Immature natural killer cell (primary cell): Measurements from ENCODE around the gene CTNNA3. TPM values are rescaled to one million over a fixed set of nuclear protein-coding genes. Genes with fewer than 3 reads are reported as not detected.

Experiments used
- DNase-seq, 3 donors: peaks; one replicate each; pipeline ENCODE4 v3.0.0; 2022; ENCODE audit warnings: mixed read lengths in 1 of 3
- H3K27ac Mint-ChIP-seq, 6 donors: one replicate each; pipeline ENCODE4 v1.8.0; 2020; ENCODE audit warnings: mixed read lengths in 6 of 6, mild to moderate bottlenecking in 5 of 6, inconsistent platforms in 4 of 6, moderate library complexity in 3 of 6
- H3K27me3 Mint-ChIP-seq, 3 donors: one replicate each; pipeline ENCODE4 v1.8.0; 2020 to 2021; ENCODE audit warnings: low read depth in 3 of 3, mild to moderate bottlenecking in 3 of 3, mixed read lengths in 3 of 3, moderate library complexity in 3 of 3, inconsistent platforms in 1 of 3
- H3K36me3 Mint-ChIP-seq, 3 donors: one replicate each; pipeline ENCODE4 v1.8.0; 2020; ENCODE audit warnings: mixed read lengths in 3 of 3, inconsistent platforms in 2 of 3, mild to moderate bottlenecking in 2 of 3
- H3K4me1 Mint-ChIP-seq, 2 donors: one replicate each; pipeline ENCODE4 v1.8.0; 2020; ENCODE audit warnings: inconsistent platforms in 2 of 2, mild to moderate bottlenecking in 2 of 2, mixed read lengths in 2 of 2, moderate library complexity in 1 of 2
- H3K4me3 Mint-ChIP-seq, 5 donors: one replicate each; pipeline ENCODE4 v1.8.0; 2020; ENCODE audit warnings: mild to moderate bottlenecking in 5 of 5, mixed read lengths in 5 of 5, inconsistent platforms in 3 of 5, moderate library complexity in 3 of 5
- H3K9me3 Mint-ChIP-seq, 6 donors: one replicate each; pipeline ENCODE4 v1.8.0; 2020; ENCODE audit warnings: mild to moderate bottlenecking in 6 of 6, mixed read lengths in 6 of 6, inconsistent platforms in 4 of 6, moderate library complexity in 3 of 6
- polyA plus RNA-seq, 3 donors: library from polyadenylated mRNA; unstranded; fragments of 300-500 nt; fragmentation: Illumina TruSeq; gene quantifications; one replicate each; pipeline ENCODE4 v1.2.3, GENCODE V29; 2021

CTNNA3 gene
- polyA plus RNA-seq, 3 donors from 2014 or later, result not detected

DNA sequence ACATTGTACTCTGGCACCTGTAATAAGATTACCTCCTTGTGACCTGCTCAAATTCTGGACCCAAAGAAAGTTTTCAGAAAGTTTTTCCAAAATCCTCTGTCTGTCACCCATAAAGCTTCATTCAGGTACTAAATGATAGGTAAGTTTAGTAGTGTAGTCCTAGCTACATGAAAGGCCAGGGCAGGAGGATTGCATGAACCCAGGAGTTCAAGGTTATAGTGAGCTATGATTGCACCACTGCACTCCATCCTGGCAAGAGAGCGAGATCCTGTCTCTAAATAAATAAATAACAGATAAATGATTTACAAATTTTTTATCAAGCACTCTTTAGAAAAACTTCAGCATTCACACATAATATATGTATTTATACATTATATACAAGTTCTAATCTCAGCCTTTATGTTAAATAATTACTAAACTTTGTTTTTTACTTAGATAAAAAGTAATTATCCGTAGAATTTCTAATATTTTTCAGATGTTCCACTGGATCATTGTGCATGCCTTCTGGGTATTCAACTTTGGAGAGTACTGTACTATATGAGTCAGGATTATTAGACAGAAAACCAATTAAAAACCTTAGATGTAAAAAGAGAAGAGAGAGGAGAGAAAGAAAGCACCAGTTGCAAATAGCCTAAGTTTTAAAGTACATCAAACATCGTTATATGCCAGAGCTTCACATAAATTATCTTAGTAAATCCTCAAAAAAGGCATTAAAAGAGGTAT lies 407.1 kb downstream of the CTNNA3 start:
- H3K9me3 Mint-ChIP-seq, result peaks cover 0 to 15% (median 4%) of the 10 kb centered on the region in 6 donors
- DNase-seq, result no peak
- no peaks in the 10 kb centered on the region for H3K36me3 Mint-ChIP-seq
- peaks cover 0 to under 1% (median 0%) of the 10 kb centered on the region in 3 donors for H3K27me3 Mint-ChIP-seq
- no peaks in the 10 kb centered on the region for H3K4me1 Mint-ChIP-seq
- H3K4me3 Mint-ChIP-seq, result no peak overlapping the region
- H3K27ac Mint-ChIP-seq, result no peak overlapping the region

GRCh38 chr10:67284589-67284988 lies 411.4 kb downstream of the CTNNA3 start:
- H3K4me3 Mint-ChIP-seq, result no peak overlapping the region
- no peak overlapping the region for H3K27ac Mint-ChIP-seq
- peaks cover 0 to 2% (median 1%) of the 10 kb centered on the region in 3 donors for H3K27me3 Mint-ChIP-seq
- H3K4me1 Mint-ChIP-seq, result no peaks in the 10 kb centered on the region
- no peak for DNase-seq
- H3K9me3 Mint-ChIP-seq, result peaks cover 0 to 18% (median 5%) of the 10 kb centered on the region in 6 donors
- no peaks in the 10 kb centered on the region for H3K36me3 Mint-ChIP-seq

- Mint-ChIP-seq H3K9me3 (peaks cover 0 to 11% (median 5%) of the 10 kb centered on the region in 6 donors), H3K27ac (no peak overlapping the region), H3K4me1 (no peaks in the 10 kb centered on the region), H3K27me3 (peaks cover 0 to 2% (median 1%) of the 10 kb centered on the region in 3 donors), H3K36me3 (no peaks in the 10 kb centered on the region), H3K4me3 (no peak overlapping the region)
- no peak for DNase-seq
Measured at GRCh38 chr10:67282871-67283270, 413.1 kb downstream of the CTNNA3 start.

DNA sequence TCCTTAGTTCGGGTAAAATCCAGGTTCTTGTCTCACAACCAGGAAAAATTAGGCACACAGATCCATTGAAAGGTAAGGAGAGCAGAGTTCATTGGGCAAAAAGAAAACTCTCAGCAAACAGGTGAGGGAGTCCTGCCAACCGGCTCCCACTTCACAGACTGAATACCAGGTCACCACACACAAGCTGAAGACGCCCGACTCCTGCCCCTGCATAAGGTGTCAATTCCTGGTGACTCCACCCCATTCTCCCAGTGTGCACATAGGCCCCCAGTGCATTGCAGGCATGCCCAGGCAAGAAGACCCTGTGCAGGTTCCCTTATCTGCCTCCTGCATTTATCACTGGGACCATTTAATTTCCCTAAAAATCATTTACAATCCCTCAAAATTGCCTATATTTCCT lies 415.6 kb downstream of the CTNNA3 start:
- Mint-ChIP-seq H3K27me3 (peaks cover 0 to 2% (median 1%) of the 10 kb centered on the region in 3 donors), H3K27ac (no peak overlapping the region), H3K36me3 (no peaks in the 10 kb centered on the region), H3K4me3 (no peak overlapping the region), H3K4me1 (no peaks in the 10 kb centered on the region), H3K9me3 (peaks cover 0 to 9% (median 5%) of the 10 kb centered on the region in 6 donors)
- no peak for DNase-seq

- no peak overlapping the region for H3K27ac Mint-ChIP-seq
- DNase-seq, result no peak
- no peak overlapping the region for H3K4me3 Mint-ChIP-seq
- no peaks in the 10 kb centered on the region for H3K27me3 Mint-ChIP-seq
- no peaks in the 10 kb centered on the region for H3K4me1 Mint-ChIP-seq
- H3K9me3 Mint-ChIP-seq, result peaks cover 0 to 7% (median 3%) of the 10 kb centered on the region in 6 donors
- no peaks in the 10 kb centered on the region for H3K36me3 Mint-ChIP-seq
Measured at GRCh38 chr10:67277402-67277801, 418.6 kb downstream of the CTNNA3 start.

DNA sequence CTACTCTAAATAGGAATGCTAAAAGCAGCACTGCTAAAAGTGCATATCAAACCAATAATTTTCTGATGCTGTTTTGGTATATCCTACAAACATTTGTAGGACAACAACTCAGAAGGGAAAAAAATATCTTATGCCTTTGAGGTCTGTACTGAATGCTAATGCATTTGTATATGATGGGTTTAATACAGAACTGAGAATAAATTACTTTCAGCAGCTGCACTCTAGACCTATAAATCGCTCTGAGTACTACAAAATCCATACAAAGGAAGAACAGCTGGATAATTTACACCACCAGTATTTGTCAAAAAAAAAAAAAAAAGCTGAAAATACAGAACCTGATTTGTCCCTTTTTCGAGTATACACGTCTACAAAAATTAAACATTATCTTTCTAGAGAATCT lies 426.2 kb downstream of the CTNNA3 start:
- Mint-ChIP-seq H3K27me3 (no peaks in the 10 kb centered on the region), H3K4me1 (no peaks in the 10 kb centered on the region), H3K36me3 (no peaks in the 10 kb centered on the region), H3K27ac (no peak overlapping the region), H3K4me3 (no peak overlapping the region), H3K9me3 (peaks cover 0 to 4% (median 2%) of the 10 kb centered on the region in 6 donors)
- DNase-seq, result no peak

- DNase-seq, result no peak
- Mint-ChIP-seq H3K36me3 (no peaks in the 10 kb centered on the region), H3K27me3 (no peaks in the 10 kb centered on the region), H3K4me3 (no peak overlapping the region), H3K4me1 (no peaks in the 10 kb centered on the region), H3K27ac (no peak overlapping the region), H3K9me3 (peaks cover 0 to 10% (median 3%) of the 10 kb centered on the region in 6 donors)
Measured at GRCh38 chr10:67268146-67268545, 427.8 kb downstream of the CTNNA3 start.

GRCh38 chr10:67262675-67263074 lies 433.3 kb downstream of the CTNNA3 start:
- H3K27ac Mint-ChIP-seq, result no peak overlapping the region
- H3K4me3 Mint-ChIP-seq, result no peak overlapping the region
- no peak for DNase-seq
- H3K9me3 Mint-ChIP-seq, result peaks cover 2 to 14% (median 6%) of the 10 kb centered on the region in 6 donors
- no peaks in the 10 kb centered on the region for H3K27me3 Mint-ChIP-seq
- no peaks in the 10 kb centered on the region for H3K4me1 Mint-ChIP-seq
- no peaks in the 10 kb centered on the region for H3K36me3 Mint-ChIP-seq

GRCh38 chr10:67261300-67261797 lies 434.6 kb downstream of the CTNNA3 start:
- Mint-ChIP-seq H3K9me3 (peaks cover 2 to 14% (median 6%) of the 10 kb centered on the region in 6 donors), H3K27me3 (no peaks in the 10 kb centered on the region), H3K36me3 (no peaks in the 10 kb centered on the region), H3K27ac (no peak overlapping the region), H3K4me1 (no peaks in the 10 kb centered on the region), H3K4me3 (no peak overlapping the region)
- no peak for DNase-seq

GRCh38 chr10:67259319-67259929 lies 436.6 kb downstream of the CTNNA3 start:
- Mint-ChIP-seq H3K4me1 (no peaks in the 10 kb centered on the region), H3K4me3 (no peak overlapping the region), H3K9me3 (peaks cover 0 to 14% (median 5%) of the 10 kb centered on the region in 6 donors), H3K27ac (no peak overlapping the region), H3K36me3 (no peaks in the 10 kb centered on the region), H3K27me3 (no peaks in the 10 kb centered on the region)
- no peak for DNase-seq

DNA sequence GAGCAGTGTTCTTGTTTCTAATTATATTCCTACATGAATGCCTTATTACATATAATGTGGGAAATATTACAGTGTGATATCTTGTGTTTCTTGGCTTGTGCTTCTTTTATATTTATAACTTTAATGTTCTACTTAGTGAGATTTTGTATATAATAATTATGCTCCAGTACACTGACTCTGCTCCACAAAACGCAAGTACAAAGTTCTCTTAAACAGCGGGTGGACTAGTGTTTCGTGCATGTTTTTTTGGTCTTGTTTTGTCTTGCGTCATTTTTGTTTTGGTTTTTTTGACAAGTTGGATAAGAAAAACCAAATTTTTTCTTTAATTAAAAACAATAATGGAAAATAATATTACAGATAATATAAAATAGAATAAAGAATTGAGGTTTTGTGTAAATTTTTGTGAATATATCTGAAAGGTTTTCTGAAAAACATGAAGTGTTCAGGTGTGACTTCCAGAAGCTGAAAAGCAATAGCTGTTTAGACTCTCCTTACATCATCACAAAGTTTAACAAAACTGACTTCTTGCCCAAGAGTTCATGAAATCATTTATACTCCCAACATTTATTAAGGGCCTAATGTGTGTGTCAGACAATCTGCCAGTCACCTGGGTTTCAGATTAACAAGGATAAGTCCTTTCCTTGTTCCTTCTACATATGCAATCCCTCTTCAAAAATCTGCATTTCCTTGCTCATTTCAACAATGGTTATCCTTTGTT lies 438.4 kb downstream of the CTNNA3 start:
- Mint-ChIP-seq H3K36me3 (no peaks in the 10 kb centered on the region), H3K27me3 (no peaks in the 10 kb centered on the region), H3K9me3 (peaks cover 0 to 7% (median 2%) of the 10 kb centered on the region in 6 donors), H3K27ac (no peak overlapping the region), H3K4me3 (no peak overlapping the region), H3K4me1 (no peaks in the 10 kb centered on the region)
- DNase-seq, result no peak

DNA sequence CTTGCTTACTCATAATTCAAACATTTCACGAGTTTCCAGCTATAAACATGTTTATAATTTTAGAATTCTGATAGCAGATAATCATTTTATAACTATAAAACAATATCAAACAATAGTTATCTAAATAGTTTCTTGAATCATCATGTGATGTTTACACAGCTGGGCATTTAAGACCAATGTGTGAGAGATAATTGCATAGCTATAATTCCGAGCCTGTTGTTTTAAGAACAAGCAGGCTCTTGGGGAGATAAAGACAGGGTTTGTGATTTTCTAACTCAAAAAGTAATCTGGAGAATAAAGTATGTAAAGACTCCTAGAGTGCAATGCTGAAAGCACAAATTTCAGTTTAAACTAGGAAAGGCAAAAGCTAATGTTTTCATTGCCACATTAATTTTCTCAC lies 439.0 kb downstream of the CTNNA3 start:
- no peak for DNase-seq
- no peak overlapping the region for H3K27ac Mint-ChIP-seq
- no peaks in the 10 kb centered on the region for H3K27me3 Mint-ChIP-seq
- H3K36me3 Mint-ChIP-seq, result no peaks in the 10 kb centered on the region
- H3K4me1 Mint-ChIP-seq, result no peaks in the 10 kb centered on the region
- H3K9me3 Mint-ChIP-seq, result peaks cover 0 to 7% (median 2%) of the 10 kb centered on the region in 6 donors
- H3K4me3 Mint-ChIP-seq, result no peak overlapping the region

- Mint-ChIP-seq H3K27ac (no peak overlapping the region), H3K4me1 (no peaks in the 10 kb centered on the region), H3K27me3 (peaks cover 0 to 2% (median 0%) of the 10 kb centered on the region in 3 donors), H3K4me3 (no peak overlapping the region), H3K36me3 (no peaks in the 10 kb centered on the region), H3K9me3 (peaks cover 0 to 9% (median 0%) of the 10 kb centered on the region in 6 donors)
- DNase-seq, result no peak
Measured at GRCh38 chr10:67250686-67251085, 445.3 kb downstream of the CTNNA3 start.

DNA sequence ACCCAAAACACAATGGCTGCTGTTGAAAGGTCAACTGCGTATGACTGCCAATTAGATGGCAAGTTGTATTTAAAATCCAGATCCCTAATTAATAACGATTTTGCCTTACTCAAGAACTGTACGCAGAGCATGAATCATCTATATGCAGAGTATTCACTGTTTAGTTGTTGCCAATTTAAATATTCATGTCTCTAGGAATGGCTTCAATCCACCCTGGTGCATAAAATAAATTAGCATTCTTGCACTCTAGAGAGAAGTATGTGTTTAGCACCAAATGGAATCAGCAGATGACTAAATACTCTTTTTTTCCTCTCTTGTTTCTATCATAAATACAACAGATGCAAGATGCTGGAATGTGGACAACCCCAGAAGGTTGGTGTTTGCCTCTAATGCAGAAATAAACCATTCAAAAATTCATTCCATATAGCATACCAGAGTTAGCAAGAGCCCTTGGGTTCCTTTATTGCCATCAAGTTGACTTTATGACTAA lies 449.9 kb downstream of the CTNNA3 start:
- Mint-ChIP-seq H3K4me1 (no peaks in the 10 kb centered on the region), H3K36me3 (no peaks in the 10 kb centered on the region), H3K4me3 (no peak overlapping the region), H3K9me3 (peaks cover 0 to 10% (median 4%) of the 10 kb centered on the region in 6 donors), H3K27me3 (peaks cover 0 to 2% (median 0%) of the 10 kb centered on the region in 3 donors), H3K27ac (no peak overlapping the region)
- DNase-seq, result no peak
